Omental fat pad (tissue), 4 donors: ENCODE measurements around the gene EVPL. TPM values are rescaled to one million over a fixed set of nuclear protein-coding genes. Genes with fewer than 3 reads are reported as not detected.

Experiments used
- ATAC-seq: fragments of 150-250 bp; one replicate; pipeline ENCODE4 v1.9.1; 2016; ENCODE audit warnings: mild to moderate bottlenecking, moderate library complexity; ENCODE audit not compliant: low FRiP score
- DNase-seq: peaks from one replicate; pipeline ENCODE4 v3.0.0-alpha.2; 2019; ENCODE audit warnings: low spot score
- total RNA-seq, 4 donors: library from RNA; depleted of rRNA; stranded (reverse); fragments of >200 nt; gene quantifications; one replicate each; pipeline ENCODE4 v1.1.0, GENCODE V29; 2016
- TF ChIP-seq, protein P1 (sequence below), 3 donors: fragments of 450-650 bp; IDR thresholded peaks; one replicate each; pipeline ENCODE4 v1.5.1; 2016 to 2017; ENCODE audit warnings: antibody characterized with exemption in 3 of 3, mild to moderate bottlenecking in 3 of 3, moderate library complexity in 2 of 3

Gene EVPL
- total RNA-seq, 4 donors from 2014 or later, result 0.47 to 3.7 (median 1.4) TPM

GRCh38 chr17:76034428-76035350 is 7.6 kb upstream of the EVPL start:
- DNase-seq (no peak), ATAC-seq (no peak)
- TF ChIP-seq, protein P1, sequence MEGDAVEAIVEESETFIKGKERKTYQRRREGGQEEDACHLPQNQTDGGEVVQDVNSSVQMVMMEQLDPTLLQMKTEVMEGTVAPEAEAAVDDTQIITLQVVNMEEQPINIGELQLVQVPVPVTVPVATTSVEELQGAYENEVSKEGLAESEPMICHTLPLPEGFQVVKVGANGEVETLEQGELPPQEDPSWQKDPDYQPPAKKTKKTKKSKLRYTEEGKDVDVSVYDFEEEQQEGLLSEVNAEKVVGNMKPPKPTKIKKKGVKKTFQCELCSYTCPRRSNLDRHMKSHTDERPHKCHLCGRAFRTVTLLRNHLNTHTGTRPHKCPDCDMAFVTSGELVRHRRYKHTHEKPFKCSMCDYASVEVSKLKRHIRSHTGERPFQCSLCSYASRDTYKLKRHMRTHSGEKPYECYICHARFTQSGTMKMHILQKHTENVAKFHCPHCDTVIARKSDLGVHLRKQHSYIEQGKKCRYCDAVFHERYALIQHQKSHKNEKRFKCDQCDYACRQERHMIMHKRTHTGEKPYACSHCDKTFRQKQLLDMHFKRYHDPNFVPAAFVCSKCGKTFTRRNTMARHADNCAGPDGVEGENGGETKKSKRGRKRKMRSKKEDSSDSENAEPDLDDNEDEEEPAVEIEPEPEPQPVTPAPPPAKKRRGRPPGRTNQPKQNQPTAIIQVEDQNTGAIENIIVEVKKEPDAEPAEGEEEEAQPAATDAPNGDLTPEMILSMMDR (IDR thresholded peaks at IDR 0.05), result no peak

GRCh38 chr17:76033139-76033538 is 6.0 kb upstream of the EVPL start:
- DNase-seq (no peak), ATAC-seq (no peak)
- TF ChIP-seq, protein P1 (IDR thresholded peaks at IDR 0.05), result no peak

DNA sequence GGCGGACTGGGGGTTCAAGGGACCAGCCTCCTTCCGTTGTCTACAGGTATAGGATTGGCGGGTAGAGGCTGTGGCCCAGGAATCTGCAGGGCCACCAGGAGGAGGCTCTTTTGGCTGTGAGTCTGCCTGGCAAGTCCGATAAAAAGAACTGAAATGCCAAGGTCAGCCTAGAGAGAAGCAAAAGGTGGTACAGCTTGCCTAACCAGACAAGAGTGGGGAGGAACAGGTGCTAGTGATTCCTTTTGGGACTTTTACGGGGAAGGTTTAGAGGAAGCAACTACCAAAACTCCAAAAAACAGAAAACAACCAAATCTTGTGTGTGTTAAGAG is 5.6 kb upstream of the EVPL start:
- ATAC-seq (no peak), DNase-seq (no peak)
- TF ChIP-seq, protein P1 (IDR thresholded peaks at IDR 0.05), result no peak

- TF ChIP-seq, protein P1 (IDR thresholded peaks at IDR 0.05), result no peak
- no peak for DNase-seq
- ATAC-seq, result no peak
Observed at GRCh38 chr17:76032073-76032779, 5.1 kb upstream of the EVPL start.

DNA sequence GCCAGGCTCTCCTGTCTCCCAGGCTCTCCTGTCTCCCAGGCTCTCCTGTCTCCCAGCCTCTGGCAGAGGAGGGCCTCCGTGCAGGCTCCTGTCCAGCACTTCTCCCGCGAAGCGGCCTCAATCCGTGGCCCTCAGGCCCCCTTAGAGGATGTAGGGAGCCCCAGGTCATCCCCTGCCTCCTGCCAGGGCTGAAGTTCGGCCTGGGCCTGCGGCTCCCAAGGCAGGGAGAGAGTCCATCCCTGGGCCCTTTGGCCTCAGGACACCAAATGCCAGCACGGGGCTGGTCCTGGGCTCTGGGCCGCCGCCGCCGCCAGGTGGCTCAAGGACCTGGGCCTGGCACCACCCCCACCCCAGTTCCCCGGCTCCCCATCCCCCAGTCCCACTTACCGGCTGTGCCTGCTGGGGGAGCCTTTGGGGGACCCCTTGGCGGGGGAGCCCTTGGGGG is 370 bp downstream of the EVPL start:
- TF ChIP-seq, protein P1 (IDR thresholded peaks at IDR 0.05), result no peak
- ATAC-seq, result peak; percentile 26
- no peak for DNase-seq

- TF ChIP-seq, protein P1 (IDR thresholded peaks at IDR 0.05), result no peak
- DNase-seq, result no peak
- no peak for ATAC-seq
Observed at GRCh38 chr17:76025294-76025693, 1.8 kb downstream of the EVPL start.
